ENCODE results near the gene LRRC15. TPM values are rescaled to one million over a fixed set of nuclear protein-coding genes. Genes with fewer than 3 reads are reported as not detected.

Gene LRRC15
- total RNA-seq, 4 donors from 2014 or later = 0.14 to 0.32 TPM; not detected in 2

GRCh38 chr3:194306109-194306686 is 63.3 kb downstream of the LRRC15 start:
- no peak overlapping the region for H3K4me3 ChIP-seq
- in situ Hi-C loops (cut with MboI; ENCODE audit: low pct_ligation_motif_present in 1 of 4, low pct_unique_long_range_greater_than_20kb in 1 of 4, low sequenced_read_pairs in 3 of 4) (loop anchor here (25.0 kb wide), 3 partner anchors 169 to 644 kb away; partner anchors contain the start of gene HES1 (in 1 of the 4)), intact Hi-C loops (cut with DNase I; ENCODE audit: low total_unique reads) (no loop called here)
- DNase-seq = no peak
- no peaks in the 10 kb centered on the region for H3K9me3 ChIP-seq
- TF ChIP-seq POLR2AphosphoS5 (IDR thresholded peaks at IDR 0.05) (no peak), EP300 (IDR thresholded peaks at IDR 0.05; ENCODE audit: low read depth) (no peak), POLR2A (IDR thresholded peaks at IDR 0.05) (no peak), CTCF (IDR thresholded peaks at IDR 0.05) (no peak)
- peaks cover 9% of the 10 kb centered on the region for H3K27me3 ChIP-seq
- H3K36me3 ChIP-seq = no peaks in the 10 kb centered on the region
- no peak overlapping the region for H3K27ac ChIP-seq
- peaks cover 0 to 11% (median 3%) of the 10 kb centered on the region in 4 donors for H3K4me1 ChIP-seq
- whole genome bisulfite sequencing, 2 donors (ENCODE audit: low coverage in 1 of 2) = 25% methylated on average over 6 of the region's 11 CpGs; no CpG with 5 or more reads in 1 of the 2 donors

GRCh38 chr3:194305356-194306108 is 64.0 kb downstream of the LRRC15 start:
- Histone ChIP-seq H3K27me3 (peaks cover 9% of the 10 kb centered on the region), H3K36me3 (no peaks in the 10 kb centered on the region), H3K9me3 (no peaks in the 10 kb centered on the region), H3K4me3 (no peak overlapping the region), H3K4me1 (peaks cover 0 to 13% (median 3%) of the 10 kb centered on the region in 4 donors), H3K27ac (no peak overlapping the region)
- TF ChIP-seq POLR2A (IDR thresholded peaks at IDR 0.05) (no peak), POLR2AphosphoS5 (IDR thresholded peaks at IDR 0.05) (no peak), CTCF (IDR thresholded peaks at IDR 0.05) (no peak), EP300 (IDR thresholded peaks at IDR 0.05; ENCODE audit: low read depth) (no peak)
- DNase-seq = no peak
- intact Hi-C loops (cut with DNase I; ENCODE audit: low total_unique reads) = no loop called here
- in situ Hi-C loops (cut with MboI; ENCODE audit: low pct_ligation_motif_present in 1 of 4, low pct_unique_long_range_greater_than_20kb in 1 of 4, low sequenced_read_pairs in 3 of 4) = loop anchor here (25.0 kb wide), 3 partner anchors 168 to 643 kb away; partner anchors contain the start of gene HES1 (in 1 of the 4)
- 85% methylated on average over 11 of the region's 11 CpGs; no CpG with 5 or more reads in 1 of the 2 donors for WGBS, 2 donors (ENCODE audit: low coverage in 1 of 2)

Other genes starting within 250 kb of the LRRC15 start
- gene HES1, start 233.6 kb downstream of the LRRC15 start, total RNA-seq = 100 to 1,000 TPM in 2 of 4 donors, 10 to 100 TPM in 2; 89.9 to 196 (median 104) TPM
- under 1 TPM in 1 of 4 donors, not detected in 3; 0.14 TPM for gene CPN2, start 18.4 kb downstream of the LRRC15 start, total RNA-seq
- not detected for gene GP5, start 29.5 kb upstream of the LRRC15 start, total RNA-seq
- gene ATP13A3, start 117.3 kb upstream of the LRRC15 start, total RNA-seq = 100 to 1,000 TPM in 2 of 4 donors, 10 to 100 TPM in 2; 23.6 to 129 (median 69.8) TPM

All from transverse colon (tissue), 4 donors.